NCI-H2107 treated with DMSO at 0.1 percent for 48 hours (cell line): ENCODE data around the gene NAA30.
"Not testable (repeated sequence)": the region's sequence is repeated elsewhere in the genome, so short reads cannot be mapped to it uniquely, and the experiment has no call there.

Experiments
- DNase-seq: peaks from one replicate; lab custom pipeline; 2025; ENCODE audit not compliant: unreplicated experiment; lab: John Stamatoyannopoulos, UW

Gene NAA30

DNA sequence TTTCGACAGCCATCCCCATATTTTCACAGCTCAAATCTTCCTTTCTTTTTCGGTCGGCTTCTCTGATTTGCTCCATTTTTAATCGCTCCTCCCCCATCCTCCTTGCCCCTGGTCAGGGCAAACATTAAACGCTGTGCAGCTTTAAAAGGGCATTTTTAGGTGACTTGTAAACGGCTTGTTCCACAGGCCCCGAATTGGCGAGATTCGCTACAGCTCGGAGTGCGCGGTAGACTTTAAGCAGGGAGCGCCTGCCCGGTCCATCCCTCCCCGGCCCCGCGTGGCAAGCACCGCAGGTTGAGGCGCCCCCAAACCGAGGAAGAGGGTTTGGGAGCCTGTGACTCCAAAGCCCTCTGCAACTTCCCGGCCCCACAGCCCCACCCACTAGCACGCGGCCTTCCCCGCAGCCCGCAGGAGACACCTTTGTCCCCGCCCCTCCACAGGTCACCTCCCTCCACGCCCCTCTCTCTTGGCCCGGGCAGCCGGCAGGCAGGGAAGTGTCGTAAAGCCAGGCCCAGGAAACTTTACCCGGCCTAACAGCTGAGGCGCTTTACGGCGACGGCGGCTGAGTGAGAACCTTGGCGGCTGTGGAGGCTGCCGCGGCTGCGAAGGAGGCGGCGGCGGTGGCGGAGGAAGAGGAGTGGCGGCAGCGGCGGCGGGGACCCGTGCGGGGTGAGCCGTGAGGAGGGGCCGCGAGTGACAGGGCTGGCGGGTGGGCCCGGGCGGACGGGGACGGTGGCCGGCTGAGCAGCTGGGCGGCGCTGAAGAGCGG is at the start of gene NAA30:
Gene NAA30 (plus strand): TSS at position 550 of the 769 bp plus-strand sequence. CDS start 372 bp downstream, outside the sequence.
- peak; percentile 98 for DNase-seq

DNA sequence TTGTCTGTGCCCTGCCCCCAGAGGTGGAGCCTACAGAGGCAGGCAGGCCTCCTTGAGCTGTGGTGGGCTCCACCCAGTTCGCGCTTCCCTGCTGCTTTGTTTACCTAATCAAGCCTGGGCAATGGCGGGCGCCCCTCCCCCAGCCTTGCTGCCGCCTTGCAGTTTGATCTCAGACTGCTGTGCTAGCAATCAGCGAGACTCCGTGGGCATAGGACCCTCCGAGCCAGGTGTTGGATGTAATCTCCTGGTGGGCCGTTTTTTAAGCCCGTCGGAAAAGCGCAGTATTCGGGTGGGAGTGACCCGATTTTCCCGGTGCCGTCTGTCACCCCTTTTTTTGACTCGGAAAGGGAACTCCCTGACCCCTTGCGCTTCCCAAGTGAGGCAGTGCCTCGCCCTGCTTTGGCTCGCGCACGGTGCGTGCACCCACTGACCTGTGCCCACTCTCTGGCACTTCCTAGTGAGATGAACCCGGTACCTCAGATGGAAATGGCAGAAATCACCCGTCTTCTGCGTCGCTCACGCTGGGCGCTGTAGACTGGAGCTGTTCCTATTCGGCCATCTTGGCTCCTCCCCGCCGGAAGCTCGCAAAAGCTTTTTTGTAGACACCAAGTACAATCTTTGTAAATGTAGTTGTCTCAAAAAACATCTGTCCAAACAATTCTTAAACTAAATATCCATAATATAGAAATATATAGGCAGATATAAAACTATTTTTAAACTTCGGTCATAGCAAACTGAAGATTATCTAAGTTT is 46.7 kb upstream of the NAA30 start:
- DNase-seq, result not testable (repeated sequence)

DNA sequence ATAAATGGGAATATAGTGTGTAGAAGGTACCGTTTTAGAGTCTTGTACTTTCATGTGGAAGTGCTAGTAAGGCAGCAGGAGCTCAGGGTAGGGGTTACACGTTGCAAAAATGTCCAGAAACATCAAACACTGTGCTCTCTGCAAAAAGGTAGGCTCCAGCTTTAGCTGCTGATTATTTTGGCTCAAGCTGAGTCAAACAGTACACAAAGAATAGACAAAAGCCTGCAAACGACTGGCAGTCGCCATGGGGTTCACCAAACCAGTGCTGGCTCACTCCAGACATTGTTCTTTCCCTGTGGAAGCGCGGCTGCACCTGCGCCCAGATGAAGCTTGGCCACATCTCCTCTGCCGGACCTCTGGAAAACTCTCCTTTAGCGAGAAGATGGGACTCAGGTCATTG is 45.3 kb upstream of the NAA30 start:
- peak; percentile 36 for DNase-seq

DNA sequence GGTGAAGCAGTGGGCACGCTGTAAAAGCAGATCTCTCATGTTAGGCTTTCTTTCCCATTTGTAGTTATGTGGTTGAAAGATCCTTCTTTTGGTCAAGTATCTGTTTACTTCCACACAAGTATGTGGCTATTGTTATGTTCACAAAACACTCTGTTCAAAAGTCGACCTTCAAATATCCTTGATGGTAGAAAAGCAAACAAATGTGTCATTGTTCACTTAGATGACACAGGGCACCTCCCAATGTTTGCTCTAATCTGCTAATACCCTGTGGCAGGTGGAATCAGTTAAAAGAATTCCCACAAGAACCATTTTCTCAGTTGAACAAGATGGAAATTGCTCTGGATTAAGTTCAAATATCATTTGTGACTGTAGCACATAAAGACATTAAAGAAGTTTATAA is 43.6 kb upstream of the NAA30 start:
- DNase-seq, result peak; percentile 55

DNA sequence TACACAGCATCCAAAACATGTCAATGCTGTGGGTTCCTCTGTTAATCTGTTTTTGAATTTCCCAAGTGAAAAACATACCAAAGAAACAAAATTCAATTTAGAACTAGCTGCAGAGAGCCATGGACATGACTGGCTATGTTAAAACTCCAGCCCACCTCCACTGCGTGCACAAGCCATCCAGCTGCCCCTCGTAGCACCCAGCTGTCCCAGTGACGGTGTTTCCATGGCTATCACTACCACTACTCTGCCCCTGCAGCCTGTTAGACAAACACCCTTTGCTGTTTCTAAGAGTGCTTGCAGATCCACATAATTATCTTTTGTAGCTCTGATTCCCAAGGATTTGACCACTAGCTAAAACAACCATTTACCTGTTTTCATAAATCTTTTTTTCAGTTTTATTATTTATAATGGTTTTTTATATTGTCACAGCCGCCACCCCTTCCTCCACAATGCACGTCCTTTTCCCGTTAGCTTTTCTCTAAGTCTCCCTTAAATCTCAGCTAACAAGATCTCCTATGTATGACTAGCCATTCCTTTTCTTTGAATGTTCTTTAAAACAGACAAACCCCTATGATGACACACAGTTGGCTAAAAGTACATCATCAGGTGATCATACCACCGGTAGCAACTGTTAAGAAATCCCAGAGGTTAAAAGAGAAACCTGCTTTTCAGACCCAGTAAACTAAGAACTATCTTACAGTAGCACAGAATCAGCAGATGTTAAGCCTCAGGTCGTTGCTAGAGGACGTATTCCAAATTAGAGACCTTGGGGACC is 37.8 kb upstream of the NAA30 start:
- DNase-seq, result no peak

DNA sequence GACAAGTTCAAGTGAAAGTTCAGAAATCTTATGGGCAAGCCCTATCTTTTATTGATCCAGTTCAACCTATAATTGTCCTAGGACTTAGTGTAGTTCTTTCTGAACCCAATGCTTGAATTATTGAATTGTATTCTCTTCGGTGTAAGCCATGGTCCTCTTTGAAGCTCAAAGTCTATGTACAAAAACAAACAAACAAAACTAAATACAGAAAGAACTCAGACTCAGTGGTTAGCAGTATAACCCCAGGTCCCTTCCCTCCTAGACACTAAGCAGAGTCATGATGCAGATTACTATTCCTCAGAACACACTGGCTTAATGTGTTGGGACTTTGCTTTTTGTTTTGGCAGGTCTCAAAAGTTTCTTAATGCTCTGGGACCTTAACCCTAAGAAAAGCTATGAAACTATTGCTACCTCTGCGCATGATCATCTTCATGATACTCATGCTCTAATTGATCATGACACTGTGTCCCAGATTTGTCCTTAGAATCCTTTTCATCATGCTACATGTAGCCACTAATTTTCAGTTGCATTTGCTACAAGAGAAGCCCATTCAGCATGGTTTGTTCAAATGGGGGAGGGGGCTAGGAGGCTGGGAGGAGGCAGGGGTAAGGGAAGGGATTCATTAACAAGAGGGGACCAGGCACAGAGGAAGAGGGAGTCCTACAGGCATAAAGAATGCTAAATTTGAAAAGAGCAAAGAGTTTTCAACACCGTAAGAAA is 35.1 kb upstream of the NAA30 start:
- no peak for DNase-seq

DNA sequence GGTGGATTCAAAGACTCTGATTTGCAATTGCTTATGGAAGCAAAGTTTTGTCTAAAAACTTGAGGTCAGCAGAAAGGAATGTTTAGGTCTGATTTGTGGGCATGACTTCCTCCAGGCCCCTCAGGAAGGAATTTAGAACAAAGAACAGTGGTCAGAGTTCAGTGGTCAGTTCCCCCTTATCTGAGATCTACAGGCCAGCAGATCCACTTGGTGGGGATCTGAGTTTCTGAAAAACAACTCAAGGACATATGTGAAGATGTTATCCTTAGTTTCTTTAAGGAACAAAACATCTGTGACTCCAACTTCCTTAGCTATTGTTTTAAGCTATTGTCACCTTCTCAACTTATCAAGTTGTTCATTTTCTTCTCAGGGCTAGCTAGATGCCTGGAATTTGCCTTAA is 28.0 kb upstream of the NAA30 start:
- no peak for DNase-seq

DNA sequence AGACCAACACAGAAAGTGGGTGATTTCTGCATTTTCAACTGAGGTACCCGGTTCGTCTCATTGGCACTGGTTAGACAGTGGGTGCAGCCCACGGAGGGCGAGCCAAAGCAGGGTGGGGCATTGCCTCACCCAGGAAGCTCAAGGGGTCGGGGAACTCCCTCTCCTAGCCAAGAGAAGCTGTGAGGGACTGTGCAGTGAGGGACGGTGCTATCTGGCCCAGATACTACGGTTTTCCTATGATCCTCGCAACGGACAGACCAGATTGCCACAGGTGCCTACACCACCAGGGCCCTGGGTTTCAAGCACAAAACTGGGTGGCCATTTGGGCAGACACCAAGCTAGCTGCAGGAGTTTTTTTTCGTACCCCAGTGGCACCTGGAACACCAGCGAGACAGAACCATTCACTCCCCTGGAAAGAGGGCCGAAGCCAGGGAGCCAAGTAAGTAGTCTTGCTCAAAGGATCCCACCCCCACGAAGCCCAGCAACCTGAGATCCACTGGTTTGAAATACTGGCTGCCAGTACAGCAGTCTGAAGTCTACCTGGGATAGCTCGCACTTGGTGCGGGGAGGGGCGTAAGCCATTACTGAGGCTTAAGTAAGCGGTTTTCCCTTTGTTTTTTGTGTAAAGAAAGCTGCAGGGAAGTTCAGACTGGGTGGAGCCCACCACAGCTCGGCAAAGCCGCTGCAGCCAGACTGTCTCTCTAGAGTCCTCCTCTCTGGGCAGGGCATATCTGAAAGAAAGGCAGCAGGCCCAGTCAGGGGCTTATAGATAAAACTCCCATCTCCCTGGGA is 25.5 kb upstream of the NAA30 start:
- no peak for DNase-seq

DNA sequence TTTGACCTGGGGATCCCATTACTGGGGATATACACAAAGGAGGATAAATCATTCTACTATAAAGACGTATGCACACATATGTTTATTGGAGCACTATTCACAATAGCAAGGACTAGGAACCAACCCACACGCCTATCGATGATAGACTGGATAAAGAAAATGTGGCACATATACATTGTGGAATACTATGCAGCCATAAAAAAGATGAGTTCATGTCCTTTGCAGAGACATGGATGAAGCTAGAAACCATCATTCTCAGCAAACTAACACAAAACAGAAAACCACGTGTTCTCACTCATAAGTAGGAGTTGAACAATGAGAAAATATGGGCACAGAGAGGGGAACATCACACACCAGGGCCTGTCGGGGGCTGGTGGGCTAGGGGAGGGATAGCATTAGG is 20.2 kb upstream of the NAA30 start:
- DNase-seq, result not testable (repeated sequence)

DNA sequence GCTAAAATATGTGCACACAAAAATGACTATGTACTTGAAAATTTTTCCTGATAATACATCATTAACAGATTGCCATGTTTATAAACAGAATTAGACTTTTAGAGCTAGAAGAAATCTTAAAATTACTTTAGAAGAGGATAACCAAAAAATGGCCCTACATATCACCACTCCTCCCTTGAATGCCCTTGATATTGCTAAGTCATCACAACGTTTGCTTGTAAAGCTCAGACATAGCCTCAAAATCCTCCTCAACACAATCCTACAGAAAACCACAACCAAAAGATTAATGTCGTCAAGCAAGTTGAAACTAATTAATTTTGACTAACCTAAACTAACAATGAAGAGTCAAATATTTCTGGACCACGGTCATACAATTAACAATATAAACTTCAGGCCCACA is 19.4 kb upstream of the NAA30 start:
- DNase-seq, result no peak

DNA sequence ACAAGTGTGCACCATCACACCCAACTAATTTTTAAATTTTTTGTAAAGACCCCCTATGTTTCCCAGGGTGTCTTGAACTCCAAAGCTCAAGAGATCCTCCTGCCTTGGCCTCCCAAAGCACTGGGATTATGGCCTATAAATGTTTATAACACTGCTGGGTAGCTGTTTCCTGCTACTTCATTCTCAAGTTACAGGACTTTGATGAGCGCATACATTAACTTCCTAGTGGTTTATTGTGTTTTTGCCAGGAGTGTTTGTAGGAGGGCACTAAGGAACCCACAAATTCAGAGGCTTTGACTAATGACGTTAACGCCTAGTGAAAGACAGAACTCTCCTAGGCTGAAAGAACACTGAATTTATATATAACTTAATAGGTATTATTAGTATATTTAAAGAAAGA is 15.2 kb upstream of the NAA30 start:
- peak; percentile 93 for DNase-seq

DNA sequence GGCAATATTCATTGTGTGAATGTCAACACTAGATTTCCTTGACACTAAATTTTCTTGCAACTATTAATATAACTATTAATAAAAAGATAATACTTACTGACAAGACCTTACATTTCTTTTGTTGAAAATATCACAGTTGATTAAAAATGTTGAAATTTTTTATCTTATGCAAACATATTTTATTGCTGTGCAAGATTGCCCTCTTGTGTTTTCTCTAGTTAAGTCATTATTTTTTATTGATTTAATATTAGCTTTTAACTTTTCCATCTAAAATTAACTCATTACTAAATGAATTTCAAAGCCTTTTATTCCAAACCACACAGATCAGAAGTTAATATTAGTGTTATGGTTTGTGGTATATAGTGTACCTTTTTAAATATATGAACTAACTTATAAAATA is 11.7 kb upstream of the NAA30 start:
- DNase-seq, result no peak

DNA sequence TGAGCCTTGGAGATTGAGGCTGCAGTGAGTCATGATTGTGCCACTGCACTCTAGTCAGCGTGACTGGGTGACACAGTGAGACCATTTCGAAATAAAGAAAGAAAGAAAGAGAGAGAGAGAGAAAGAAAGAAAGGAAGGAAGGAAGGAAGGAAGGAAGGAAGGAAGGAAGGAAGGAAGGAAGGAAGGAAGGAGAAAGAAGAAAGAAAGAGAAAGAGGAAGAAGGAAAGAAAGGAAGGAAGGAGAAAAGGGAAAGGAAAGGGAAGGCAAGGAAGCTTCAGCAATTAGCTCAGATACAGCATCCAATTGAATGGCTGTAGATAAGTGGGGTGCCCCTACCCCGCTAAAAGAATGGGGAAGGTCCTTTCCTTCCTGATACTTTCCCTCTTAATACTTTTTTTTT is 9.5 kb upstream of the NAA30 start:
- no peak for DNase-seq

DNA sequence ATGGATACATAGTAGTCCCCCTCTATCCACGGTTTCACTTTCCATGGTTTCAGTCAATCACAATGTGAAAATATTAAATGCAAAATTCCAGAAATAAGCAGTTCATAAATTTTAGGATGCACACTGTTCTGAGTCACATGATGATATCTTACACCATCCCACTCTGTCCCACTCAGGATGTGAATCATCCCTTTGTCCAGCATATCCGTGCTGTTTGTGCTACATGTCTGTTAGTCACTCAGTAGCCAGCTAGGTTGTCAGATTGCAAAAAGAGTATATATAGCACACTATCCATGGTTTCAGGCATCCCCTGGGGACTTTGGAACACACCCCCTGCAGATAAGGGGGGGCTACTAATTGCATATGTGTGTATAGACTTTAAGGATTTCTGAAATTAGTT is 8.1 kb upstream of the NAA30 start:
- DNase-seq, result no peak

DNA sequence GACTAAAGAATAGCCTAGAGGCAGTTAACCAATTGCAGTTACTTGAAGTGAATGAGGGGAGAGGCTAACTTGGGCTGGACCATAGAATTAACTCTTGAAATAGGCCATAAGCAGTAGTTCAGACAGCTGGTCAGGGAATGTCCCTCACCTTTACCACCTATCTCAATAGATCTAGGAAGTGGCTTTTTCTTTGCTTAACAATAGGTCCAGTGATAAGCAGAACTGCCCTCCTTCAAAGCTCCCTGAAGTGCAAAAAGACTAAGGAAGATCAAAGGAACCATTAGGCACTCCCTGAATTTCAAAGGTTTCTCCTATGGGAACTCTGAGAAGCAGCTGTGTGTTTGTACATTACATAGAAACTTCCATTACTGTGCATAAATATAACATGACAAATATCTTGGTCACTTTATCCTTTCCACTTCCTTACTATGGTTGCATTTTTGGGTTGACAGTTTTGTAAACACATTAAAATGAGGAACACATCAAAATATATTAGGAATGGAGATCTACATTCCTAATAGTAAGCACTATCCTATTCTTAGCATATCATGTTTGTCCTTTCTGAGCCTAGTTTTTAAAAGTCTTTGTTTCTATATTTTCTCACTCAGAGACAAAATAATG is 7.2 kb upstream of the NAA30 start:
- no peak for DNase-seq

DNA sequence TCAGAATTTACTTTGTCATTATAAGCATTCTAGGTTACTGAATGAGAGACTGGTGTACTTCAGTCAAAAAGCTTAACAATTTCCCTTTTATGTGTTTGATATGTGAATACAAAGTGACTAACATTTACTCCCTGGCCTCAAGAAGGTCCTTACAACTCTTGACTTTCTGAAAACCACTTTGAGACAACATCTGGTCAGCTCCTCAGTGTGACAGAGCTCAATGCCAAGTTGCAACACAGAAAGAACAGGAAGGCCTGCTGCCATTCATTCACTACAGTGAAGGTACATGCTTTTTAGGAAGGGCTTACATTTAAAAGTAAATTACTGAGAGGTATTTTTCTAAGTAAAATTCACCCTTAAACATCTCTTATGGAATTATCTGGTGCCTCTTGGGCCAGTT is 2.3 kb upstream of the NAA30 start:
- DNase-seq, result no peak

DNA sequence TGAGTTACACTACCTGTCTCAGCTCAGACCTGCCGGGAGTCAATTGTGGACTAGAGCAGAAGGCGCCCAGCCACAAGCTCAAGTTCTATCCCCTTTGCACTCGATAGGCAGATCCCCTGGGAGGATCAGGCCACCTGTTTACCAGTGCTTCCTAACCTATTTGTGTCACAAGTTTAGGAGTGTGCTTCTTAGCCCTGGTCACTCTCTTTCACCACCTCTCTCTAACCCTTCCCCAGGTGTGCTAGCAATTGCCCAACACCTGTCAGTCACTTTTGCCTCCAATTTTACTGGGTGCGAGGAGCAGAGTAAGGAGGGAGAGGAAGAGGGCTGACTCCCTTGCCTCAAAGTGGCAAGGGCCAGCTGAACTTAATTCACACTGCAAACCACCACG is 745 bp upstream of the NAA30 start:
- DNase-seq, result peak; percentile 83

DNA sequence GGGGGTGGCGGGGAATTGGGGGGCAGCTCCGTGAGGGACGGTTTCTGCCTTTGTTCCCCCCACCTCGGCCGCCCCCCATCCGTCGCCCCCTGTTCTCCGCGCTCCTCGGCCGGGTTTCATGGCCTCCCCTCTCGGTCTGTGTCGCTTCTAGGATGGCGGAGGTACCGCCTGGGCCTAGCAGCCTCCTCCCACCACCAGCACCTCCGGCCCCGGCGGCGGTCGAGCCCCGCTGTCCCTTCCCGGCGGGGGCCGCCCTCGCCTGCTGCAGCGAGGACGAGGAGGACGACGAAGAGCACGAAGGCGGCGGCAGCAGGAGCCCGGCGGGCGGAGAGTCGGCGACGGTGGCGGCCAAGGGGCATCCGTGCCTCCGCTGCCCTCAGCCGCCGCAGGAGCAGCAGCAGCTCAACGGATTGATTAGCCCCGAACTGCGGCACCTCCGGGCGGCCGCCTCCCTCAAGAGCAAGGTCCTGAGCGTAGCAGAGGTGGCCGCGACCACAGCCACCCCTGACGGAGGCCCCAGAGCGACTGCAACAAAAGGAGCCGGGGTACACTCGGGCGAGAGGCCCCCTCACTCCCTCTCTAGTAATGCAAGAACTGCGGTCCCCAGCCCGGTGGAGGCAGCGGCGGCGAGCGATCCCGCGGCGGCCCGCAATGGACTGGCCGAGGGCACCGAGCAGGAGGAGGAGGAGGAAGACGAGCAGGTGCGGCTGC is 575 bp downstream of the NAA30 start:
- DNase-seq, result no peak

DNA sequence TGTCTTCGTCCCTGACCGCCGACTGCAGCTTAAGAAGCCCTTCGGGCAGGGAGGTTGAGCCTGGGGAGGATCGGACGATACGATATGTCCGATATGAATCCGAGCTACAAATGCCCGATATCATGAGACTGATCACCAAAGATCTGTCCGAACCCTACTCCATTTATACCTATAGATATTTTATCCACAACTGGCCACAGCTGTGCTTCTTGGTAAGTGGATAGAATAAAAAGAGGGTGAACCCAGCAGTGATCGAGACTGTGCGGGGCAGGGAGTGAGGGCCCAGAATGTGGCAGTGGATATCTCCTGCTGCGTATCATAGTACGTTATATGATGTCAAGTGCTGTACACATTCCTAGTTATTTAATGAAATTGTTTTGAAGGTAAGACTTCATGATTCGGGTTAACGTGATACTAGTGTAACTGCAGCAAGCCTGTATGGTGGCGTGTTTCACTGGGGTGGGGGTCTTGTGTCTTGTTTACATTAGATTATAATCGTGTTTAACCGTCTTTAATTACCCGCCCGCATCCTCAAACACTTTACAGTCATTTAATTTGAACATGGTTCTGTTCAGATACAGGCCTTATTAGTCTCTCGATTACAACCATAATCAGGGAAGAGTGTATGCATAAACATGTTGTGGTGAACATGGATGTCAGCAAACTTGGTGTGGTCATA is 1.3 kb downstream of the NAA30 start:
- peak; percentile 58 for DNase-seq
